BJ (cell line): ENCODE results near the gene ZNF586. TPM values are rescaled to one million over a fixed set of nuclear protein-coding genes. Genes with fewer than 3 reads are reported as not detected.
"Not testable (repeated sequence)": the region's sequence is repeated elsewhere in the genome, so short reads cannot be mapped to it uniquely, and the experiment has no call there.

Source experiments
- CTCF ChIA-PET: fragments of 350-600 bp; formaldehyde crosslinking; extraction: SDS; loops from one replicate; lab custom pipeline; 2021; ENCODE audit warnings: antibody characterized with exemption, inconsistent platforms; lab: Yijun Ruan, JAX
- POLR2A ChIA-PET: fragments of 300-600 bp; sonication (Branson Sonifier 250); formaldehyde crosslinking; extraction: SDS; loops from one replicate; lab custom pipeline; 2021; ENCODE audit warnings: antibody characterized with exemption; lab: Charles Lee
- DNase-seq: peaks from one replicate; pipeline ENCODE4 v3.0.0-alpha.2; 2011; ENCODE audit warnings: low read depth
- H3K27me3 ChIP-seq: 2 replicates; pipeline ENCODE4 v1.6.0; 2011; ENCODE audit warnings: low read length; ENCODE audit not compliant: control insufficient read depth, insufficient read depth
- H3K36me3 ChIP-seq: 2 replicates; pipeline ENCODE4 v1.5.1; 2011; ENCODE audit warnings: low read length; ENCODE audit not compliant: control insufficient read depth, insufficient read depth
- H3K4me3 ChIP-seq: 2 replicates; pipeline ENCODE4 v1.5.1; 2011; ENCODE audit warnings: low read depth, mild to moderate bottlenecking, control low read depth, low read length
- CTCF ChIP-seq: IDR thresholded peaks from 2 replicates; pipeline ENCODE4 v1.5.1; 2011; ENCODE audit warnings: low read depth, mild to moderate bottlenecking, control low read depth, inconsistent platforms, low read length, moderate library complexity; ENCODE audit not compliant: insufficient read depth
- polyA plus RNA-seq: library from polyadenylated mRNA; depleted of rRNA; stranded (reverse); fragments of >200 nt; gene quantifications from 2 replicates; pipeline ENCODE4 v1.2.3, GENCODE V29; 2011

ZNF586 gene
- polyA plus RNA-seq, 1 experiment = 3.9 TPM

GRCh38 chr19:57819475-57820148 is 50.1 kb downstream of the ZNF586 start:
- peaks cover 1% of the 10 kb centered on the region; the same call in 1 of the 2 replicates for H3K36me3 ChIP-seq
- POLR2A ChIA-PET = no interaction called here
- CTCF ChIA-PET = no interaction called here
- peak; percentile 26 for TF ChIP-seq CTCF
- peak; percentile 70 for DNase-seq
- peak overlapping the region; percentile 98 for H3K4me3 ChIP-seq
- H3K27me3 ChIP-seq = no peaks in the 10 kb centered on the region

- H3K36me3 ChIP-seq = peaks cover 1% of the 10 kb centered on the region; the same call in 1 of the 2 replicates
- H3K27me3 ChIP-seq = no peaks in the 10 kb centered on the region
- no peak for TF ChIP-seq CTCF
- no peak for DNase-seq
- ChIA-PET POLR2A (no interaction called here), CTCF (no interaction called here)
- H3K4me3 ChIP-seq = peak overlapping the region; percentile 98
Measured at GRCh38 chr19:57820599-57820998, 51.1 kb downstream of the ZNF586 start.

GRCh38 chr19:57821095-57821494 is 51.6 kb downstream of the ZNF586 start:
- H3K36me3 ChIP-seq, H3K27me3 ChIP-seq, H3K4me3 ChIP-seq, POLR2A ChIA-PET, CTCF ChIA-PET, DNase-seq: not testable (repeated sequence)

GRCh38 chr19:57821501-57821900 is 52.0 kb downstream of the ZNF586 start:
- DNase-seq, POLR2A ChIA-PET, CTCF ChIA-PET, H3K27me3 ChIP-seq, H3K4me3 ChIP-seq, H3K36me3 ChIP-seq: not testable (repeated sequence)

- H3K27me3 ChIP-seq, H3K4me3 ChIP-seq, CTCF ChIA-PET, POLR2A ChIA-PET, DNase-seq, H3K36me3 ChIP-seq: not testable (repeated sequence)
Measured at GRCh38 chr19:57823155-57823554, 53.7 kb downstream of the ZNF586 start.

GRCh38 chr19:57823608-57824007 is 54.1 kb downstream of the ZNF586 start:
- CTCF ChIA-PET, H3K27me3 ChIP-seq, H3K4me3 ChIP-seq, POLR2A ChIA-PET, H3K36me3 ChIP-seq, DNase-seq: not testable (repeated sequence)

GRCh38 chr19:57825511-57825910 is 56.0 kb downstream of the ZNF586 start:
- DNase-seq = no peak
- TF ChIP-seq CTCF = no peak
- POLR2A ChIA-PET = interaction anchor here (0.6 to 0.7 kb wide), 2 partner anchors 10 to 328 kb away, joined by 3 to 24 read pairs; partner anchors contain the start of gene ZNF552
- Histone ChIP-seq H3K27me3 (no peaks in the 10 kb centered on the region), H3K4me3 (no peak overlapping the region), H3K36me3 (peaks cover 1% of the 10 kb centered on the region)
- CTCF ChIA-PET = no interaction called here
